Measurements from ENCODE around the gene SLC1A6.

- no peak for TF ChIP-seq ZNF436 (CRISPR knock-in tag; IDR thresholded peaks at IDR 0.05)
- no peak for TF ChIP-seq POLR2AphosphoS5 (IDR thresholded peaks at IDR 0.05; ENCODE audit: control insufficient read depth, insufficient read depth, low read depth, low read length)
- peak; percentile 20 to 38 (median 27); a peak in 3 of 6 replicates for TF ChIP-seq CTCF (IDR thresholded peaks at IDR 0.05 in 2 of 3, conservative IDR thresholded peaks at IDR 0.05 in 1 of 3; ENCODE audit: insufficient read depth in 2 of 3, low read depth in 1 of 3, low read length in 3 of 3)
- no peak for TF ChIP-seq POLR2G (IDR thresholded peaks at IDR 0.05; ENCODE audit: low read depth, low read length)
Measured at GRCh38 chr19:15025217-15025616, 45.6 kb upstream of the SLC1A6 start.
